NK-92 treated with Interleukin-12 subunit alpha and Interleukin-12 subunit beta, amount 100 ng/mL, for 24 hours (cell line): ENCODE data around the gene EPC2.
"Not testable (repeated sequence)": the region's sequence is repeated elsewhere in the genome, so short reads cannot be mapped to it uniquely, and the experiment has no call there.

ENCODE experiments used
- DNase-seq: peaks from one replicate; lab custom pipeline; 2025; lab: John Stamatoyannopoulos, UW

Gene EPC2

DNA sequence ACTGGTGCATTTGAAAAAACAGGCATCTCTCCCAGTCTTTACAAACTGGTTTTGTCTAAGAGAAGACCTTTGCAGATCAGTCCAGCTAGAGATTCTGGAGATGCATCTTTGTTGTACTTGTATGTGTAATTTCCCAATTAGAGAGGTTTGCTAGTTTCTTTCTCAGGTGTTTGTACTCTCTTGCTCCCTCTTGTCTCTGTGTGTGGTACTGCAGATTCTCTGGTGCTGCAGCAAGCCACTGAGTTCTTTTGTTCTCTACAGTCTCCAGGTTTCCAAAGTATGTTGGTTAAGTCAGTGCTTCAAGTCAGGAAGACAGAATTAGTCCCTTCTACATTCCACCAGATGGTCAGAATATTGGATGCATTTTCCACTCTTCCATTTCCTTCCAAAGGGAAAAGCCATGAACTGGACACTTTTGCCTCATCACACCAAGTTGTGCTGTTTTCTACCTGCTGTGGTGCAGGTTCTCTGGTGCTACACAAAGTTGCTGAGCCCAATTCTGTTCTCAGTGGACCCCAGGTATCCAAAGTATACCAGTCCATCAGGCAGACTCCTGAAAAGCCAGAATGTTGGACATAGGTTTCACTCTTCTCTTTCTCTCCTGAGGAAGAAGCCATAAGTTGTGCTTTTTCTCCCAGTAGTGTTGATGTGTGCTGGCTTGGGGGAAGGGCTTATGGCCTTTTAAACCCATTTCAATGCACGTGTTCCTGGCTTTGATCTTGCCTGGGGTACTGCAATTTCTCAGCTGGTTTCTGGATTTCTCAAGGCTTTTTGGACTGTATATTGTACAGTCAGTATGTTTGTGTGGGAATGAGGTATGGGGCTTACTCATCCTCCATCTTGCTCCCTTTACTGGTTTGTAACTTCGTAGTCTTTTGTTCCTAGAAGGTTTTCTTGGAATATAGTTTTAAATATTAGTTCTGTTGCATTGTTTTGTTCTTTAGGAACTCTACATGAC is 29.8 kb downstream of the EPC2 start:
- DNase-seq: no peak

DNA sequence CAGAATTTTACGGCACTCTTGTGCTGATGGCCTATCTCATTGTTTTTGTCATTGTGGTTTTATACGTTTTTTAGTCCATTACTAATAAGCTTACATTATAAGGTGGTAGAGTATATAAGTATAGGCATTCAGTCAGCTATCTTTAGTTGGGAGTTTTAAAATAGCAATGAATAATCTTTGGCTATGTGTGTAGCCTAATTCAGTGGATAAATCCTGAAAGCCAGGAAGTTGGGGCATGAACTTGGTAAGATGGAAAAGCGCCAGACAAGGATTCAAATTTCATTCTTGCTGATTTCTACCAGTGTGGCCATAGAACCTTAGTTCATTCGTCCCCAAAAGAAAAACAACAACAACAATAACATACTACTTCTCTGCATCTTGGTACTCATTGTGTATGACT is 31.2 kb downstream of the EPC2 start:
- no peak for DNase-seq

DNA sequence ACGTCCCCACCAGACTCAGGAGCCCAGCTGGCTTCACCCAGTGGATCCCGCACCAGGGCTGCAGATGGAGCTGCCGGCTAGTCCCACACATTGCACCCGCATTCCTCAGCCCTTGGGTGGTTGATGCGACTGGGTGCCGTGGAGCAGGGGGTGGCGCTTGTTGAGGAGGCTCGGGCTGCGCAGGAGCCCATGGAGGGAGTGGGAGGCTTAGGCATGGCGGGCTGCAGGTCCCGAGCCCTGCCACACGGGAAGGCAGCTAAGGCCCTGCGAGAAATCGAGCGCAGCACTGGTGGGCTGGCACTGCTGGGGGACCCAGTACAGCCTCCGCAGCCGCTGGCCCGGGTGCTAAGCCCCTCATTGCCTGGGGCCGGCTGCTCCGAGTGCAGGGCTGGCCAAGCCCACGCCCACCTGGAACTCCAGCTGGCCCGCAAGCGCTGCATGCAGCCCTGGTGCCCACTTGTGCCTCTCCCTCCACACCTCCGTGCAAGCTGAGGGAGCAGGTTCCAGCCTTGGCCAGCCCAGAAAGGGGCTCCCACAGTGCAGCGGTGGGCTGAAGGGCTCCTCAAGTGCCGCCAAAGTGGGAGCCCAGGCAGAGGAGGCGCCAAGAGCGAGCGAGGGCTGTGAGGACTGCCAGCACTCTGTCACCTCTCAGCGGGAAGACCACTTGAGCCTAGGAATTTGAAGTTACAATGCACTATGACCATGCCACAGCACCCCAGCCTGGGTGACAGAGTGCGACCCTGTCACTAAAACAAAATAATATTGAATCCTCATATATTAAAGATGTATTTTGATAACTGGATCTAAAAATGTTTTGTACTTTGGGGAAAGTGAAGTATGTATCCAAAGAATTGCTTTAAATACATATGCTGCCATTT is 34.0 kb downstream of the EPC2 start:
- not testable (repeated sequence) for DNase-seq

DNA sequence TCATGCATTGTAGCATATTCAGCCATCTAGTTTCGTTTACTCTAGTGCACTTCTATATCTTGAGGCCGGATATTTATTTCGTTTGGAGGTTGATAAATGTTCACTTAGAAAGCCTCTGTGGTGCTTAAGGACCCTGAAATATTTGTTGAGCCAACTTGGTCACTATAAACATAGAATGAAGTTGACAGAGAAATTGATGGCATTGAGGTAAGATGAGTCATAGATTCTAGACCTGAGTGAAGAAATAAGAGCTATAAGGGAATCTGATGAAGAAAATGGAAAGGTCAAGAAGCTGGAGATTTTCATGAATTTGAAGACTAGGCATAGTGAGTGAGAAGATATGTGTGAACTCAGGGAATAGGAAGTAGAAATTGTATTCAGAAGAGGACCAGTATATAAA is 35.9 kb downstream of the EPC2 start:
- no peak for DNase-seq

DNA sequence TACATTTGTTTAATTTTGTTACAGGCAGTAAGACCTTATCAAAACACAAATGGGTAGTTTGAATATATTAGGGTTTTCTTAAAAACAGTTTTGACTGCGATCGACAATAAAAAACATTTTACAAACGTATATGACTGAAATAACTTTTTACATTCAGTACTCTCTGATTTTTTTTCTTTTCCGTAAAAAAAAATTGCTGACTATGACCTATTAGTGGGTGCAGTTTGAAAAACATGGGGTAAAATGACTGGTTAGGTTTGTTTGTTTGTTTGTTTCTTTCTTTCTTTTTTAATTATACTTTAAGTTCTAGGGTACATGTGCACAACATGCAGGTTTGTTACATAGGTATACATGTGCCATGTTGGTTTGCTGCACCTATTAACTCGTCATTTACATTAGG is 36.9 kb downstream of the EPC2 start:
- DNase-seq: no peak

DNA sequence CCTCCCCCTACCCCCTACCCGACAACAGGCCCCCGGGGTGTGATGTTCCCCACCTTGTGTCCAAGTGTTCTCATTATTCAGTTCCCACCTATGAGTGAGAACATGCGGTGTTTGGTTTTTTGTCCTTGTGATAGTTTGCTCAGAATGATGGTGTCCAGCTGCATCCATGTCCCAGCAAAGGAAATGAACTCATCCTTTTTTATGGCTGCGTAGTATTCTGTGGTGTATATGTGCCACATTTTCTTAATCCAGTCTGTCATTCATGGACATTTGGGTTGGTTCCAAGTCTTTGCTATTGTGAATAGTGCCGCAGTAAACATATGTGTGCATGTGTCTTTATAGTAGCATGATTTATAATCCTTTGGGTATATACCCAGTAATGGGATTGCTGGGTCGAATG is 37.3 kb downstream of the EPC2 start:
- not testable (repeated sequence) for DNase-seq

DNA sequence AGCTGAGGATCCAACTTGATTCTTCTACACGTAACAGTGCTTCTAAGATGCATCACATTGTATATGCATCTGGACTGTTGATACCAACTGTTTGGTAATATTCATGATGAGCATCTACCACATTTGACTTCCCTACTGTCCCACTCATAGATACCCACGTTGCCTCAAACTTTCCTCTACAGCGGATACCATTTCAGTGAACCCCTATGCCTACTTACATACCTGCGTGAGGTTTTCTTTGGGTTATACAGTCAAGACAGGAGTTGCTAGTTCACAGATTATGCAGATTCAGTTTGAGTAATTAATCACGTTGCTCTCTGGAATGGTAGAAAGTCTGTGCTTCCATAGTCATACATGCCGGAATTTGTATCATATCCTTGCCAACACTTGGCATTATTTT is 40.0 kb downstream of the EPC2 start:
- no peak for DNase-seq

DNA sequence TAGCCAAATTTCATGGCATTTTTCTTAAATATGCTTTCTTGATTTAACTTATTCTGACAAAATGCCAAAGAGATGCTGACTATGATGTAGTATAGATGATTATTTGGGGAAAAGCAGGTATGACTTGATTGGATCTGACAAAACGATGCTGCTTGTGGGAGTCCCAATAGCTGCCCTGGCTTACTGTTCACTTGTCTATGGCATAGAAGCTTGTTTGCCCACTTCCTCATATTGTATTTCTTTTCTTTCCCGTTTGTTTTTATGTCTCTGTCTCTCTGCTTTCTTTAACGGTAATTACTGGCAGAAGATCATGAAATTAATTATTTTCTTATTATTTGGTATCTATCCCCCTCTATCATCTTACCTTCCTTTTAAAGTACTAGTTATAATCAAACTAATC is 43.0 kb downstream of the EPC2 start:
- no peak for DNase-seq

DNA sequence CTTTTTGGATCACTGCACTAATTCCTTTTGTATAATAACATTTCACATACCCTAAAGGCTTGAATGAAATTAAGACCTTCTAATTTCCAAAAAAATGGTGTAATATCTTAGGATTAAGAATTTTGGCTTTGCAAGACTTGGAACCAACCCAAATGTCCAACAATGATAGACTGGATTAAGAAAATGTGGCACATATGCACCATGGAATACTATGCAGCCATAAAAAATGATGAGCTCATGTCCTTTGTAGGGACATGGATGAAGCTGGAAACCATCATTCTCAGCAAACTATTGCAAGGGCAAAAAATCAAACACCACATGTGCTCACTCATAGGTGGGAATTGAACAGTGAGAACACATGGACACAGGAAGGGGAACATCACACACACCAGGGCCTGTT is 43.5 kb downstream of the EPC2 start:
- not testable (repeated sequence) for DNase-seq

DNA sequence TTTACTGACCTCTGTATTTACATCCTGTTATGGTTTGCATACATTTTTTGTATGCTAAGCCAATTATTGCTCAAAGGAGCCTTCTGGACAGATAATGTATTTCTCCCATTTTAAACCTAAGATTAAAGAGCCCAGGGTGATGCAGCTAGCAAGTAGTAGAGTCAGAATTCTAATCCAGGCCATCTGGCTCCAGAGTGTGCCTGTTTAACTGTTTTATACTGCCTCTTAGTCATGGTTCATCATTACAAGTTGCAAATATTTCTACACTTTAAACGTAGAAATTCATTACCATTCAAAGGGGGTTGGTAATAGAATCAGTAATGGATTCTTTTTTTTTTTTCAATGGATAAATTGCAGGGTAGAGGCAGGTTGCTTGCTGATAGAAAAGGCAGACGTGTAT is 52.4 kb downstream of the EPC2 start:
- no peak for DNase-seq

DNA sequence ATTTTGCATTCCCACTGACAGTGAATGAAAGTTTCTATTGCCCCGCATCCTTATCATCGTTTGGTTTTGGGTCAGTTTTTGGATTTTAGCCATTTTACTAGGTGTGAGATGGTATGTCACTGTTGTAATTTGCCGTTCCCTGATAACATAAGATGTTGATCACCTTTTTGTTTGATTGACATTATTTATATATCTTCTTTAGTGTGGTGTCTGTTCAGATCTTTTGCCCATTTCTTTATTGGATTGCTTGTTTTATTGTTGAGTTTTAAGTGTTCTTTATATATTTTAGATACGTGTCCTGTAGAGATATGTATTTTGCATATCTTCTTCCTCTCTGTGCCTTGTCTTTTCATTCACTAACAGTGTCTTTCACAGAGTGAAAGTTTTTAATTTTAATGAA is 55.3 kb downstream of the EPC2 start:
- no peak for DNase-seq

DNA sequence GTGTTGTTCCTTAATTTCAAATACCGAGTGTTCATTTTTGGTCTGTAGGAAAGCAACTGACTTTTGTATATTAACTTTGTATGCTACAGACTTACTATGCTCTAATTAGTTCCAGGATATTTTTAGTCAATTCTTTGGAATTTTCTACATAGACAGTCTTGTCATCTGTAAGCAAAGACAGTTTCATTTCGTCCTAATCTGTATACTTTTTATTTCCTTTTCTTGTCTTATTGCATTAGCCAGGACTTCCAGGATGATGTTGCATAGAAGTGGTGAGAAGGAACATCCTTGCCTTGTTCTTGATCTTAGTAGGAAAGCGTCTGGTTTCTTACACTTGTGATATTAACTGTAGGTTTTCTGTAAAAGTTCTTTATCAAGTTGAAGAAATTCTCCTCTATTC is 56.5 kb downstream of the EPC2 start:
- DNase-seq: no peak

DNA sequence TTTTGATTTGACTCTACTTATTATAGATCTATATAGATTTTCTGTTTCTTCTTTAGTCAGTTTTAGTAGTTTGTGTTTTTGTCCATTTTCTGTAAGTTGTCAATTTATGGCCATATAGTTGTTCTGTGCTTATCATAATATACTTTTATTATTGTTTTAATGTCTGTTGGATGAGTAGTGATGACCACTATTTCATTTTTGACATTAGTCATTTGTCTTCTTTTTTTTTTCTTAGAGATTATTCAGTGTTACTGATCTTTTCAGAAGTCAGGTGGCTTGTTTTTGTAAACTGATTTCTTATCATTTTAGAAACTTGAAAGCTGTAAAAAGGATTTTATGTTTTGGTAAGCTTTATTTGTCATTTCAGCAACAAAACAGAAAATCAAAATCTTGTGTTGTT is 57.3 kb downstream of the EPC2 start:
- no peak for DNase-seq

DNA sequence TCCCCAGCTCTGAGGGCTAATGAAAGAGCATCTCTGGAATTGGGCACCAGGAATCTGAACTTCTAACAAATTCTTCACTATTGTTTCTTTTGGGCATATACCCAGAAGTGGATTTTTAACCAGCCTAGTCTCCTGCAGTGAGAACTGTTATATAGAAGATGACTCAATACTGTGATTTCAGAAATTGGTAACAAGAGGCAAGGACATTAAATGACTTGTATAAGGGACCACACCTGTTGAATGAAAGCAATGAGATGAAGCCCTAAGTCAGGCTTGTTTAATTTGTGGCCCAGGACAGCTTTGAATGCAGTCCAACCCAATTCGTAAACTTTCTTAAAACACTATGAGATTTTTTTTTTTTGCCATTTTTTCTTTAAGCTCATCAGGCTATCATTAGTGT is 57.9 kb downstream of the EPC2 start:
- no peak for DNase-seq

DNA sequence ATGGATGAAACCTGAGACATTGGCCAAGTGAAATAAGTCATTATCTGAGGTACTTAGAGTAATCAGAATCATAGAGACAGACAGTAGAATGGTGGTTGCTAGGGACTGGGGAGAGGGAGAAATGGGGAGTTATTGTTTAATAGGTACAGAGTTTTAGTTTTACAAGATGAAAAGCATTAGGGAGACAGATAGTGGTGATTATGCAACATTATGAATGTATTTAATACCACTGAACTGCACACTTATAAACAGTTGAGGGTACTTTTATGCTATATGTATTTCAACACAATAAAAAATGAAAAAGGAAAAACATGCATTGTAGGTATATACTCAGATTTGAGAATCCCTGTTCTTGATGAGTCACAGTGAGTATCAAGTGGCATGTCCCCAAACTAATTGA is 59.7 kb downstream of the EPC2 start:
- DNase-seq: no peak

DNA sequence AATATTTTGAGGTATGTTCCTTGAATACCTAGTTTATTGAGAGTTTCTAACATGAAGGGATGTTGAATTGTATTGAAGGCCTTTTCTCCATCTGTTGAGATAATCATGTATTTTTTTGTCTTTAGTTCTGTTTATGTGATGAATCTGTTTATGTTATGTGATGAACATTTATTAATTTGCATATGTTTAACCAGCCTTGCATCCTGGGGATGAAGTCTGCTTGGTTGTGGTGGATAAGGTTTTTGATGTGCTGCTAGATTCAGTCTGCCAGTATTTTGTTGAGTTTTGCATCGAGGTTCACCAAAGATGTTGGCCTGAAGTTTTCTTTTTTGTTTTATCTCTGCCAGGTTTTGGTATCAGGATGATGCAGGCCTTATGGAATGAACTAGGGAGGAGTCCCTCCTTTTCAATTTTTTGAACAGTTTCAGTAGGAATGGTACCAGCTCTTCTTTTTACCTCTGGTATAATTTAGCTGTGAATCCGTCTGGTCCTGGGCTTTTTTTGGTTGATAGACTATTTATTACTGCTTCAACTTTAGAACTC is 71.9 kb downstream of the EPC2 start:
- no peak for DNase-seq

DNA sequence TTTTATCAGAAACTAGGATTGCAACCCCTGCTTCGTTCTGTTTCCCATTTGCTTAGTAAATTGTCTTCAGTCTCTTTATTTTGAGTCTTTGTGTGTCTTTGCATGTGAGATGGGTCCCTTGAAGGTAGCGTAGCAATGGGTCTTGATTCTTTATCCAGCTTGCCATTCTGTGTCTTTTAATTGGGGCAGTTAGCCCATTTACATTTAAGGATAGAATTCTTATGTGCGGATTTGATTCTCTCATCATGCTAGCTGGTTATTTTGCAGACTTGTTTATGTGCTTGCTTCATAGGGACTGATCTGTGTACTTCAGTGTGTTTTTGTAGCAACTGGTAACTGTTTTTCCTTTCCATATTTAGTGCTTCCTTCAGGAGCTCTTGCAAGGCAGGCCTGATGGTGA is 73.5 kb downstream of the EPC2 start:
- no peak for DNase-seq

DNA sequence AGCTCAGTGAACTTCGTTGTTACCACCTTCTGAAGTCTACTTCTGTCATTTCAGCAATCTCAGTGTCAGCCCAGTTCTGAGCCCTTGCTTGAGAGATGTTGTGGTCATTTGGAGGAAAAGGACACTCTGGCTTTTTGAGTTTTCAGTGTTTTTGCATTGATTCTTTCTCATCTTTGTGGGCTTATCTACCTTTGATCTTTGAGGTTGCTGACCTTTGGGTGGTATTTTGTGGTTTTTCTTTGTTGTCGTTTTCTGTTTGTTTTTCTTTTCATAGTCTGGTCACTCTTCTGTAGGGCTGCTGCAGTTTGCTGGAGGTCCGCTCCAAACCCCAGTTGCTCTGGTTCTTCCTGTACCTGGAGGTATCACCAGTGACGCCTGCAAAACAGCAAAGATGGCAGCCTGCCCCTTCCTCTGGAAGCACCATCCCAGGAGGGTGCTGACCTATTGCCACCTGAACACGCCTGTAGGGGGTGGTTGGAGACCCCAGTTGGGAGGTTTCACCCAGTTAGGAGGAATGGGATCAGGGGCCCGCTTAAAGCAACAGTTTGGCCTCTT is 74.7 kb downstream of the EPC2 start:
- no peak for DNase-seq

DNA sequence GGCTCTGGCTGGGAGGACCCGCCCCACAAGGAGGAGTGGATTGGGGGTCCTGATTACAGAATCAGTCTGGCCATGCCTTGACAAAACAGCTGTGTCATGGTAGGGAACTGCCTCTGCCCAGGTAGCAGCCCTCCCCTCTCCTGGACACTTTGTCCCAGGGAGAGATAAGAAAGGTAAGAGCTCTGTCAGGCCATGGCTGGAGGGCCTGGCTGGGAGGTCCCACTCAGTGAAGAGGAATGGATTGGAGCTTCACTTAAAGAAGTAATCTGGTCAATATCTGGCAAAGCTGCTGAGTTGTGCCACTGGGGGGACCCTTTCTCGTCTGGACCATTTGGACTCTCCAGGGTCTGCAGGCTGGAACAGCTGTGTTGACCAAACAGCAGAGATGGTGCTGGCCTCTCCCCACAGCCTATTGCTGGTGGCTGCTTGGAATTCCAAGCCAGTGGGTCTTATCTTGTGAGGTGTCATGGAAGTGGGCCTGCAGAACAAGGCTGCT is 75.4 kb downstream of the EPC2 start:
- no peak for DNase-seq

DNA sequence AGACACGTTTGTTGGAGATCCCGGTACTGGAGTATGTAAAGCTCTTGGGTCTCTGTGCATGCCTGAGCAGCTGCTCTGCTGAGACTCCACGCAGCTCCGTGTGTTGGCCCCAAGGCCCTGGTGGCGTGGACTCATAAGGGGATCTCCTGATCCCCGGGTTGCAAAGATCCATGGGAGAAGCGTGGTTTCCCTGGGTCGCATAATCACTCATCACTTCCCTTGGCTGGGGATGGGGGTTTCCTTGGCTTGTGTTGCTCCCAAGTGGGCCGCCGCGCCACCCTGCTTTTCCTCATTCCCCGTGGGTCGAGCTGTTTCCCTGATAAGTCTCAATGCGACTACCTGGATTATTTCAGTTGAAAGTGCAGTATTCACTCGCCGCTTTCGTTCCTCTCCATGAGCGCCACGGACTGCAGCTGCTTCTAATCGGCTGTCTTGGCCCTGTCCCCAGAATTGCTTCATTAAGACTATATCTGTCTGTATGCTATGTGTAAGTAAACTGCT is 76.0 kb downstream of the EPC2 start:
- DNase-seq: no peak

DNA sequence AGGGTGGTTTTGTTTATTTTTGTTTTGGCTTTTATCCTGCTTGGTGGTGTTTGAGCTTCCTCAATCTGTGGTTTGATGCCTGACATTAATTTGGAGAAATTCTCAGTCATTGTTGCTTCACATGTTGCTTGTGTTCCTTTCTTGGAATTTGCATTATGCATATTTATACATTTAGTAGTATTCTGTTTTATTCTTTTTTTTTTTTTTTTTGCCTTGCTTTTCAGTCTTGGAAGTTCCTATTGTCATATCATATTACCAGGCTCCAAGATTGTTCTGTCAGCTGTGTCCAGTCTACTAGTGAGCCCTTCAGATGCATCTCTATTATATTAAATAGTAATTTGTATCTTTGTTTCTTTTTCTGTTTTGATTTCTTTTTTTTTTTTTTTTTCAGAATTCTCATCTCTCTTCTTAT is 77.0 kb downstream of the EPC2 start:
- no peak for DNase-seq
